Uterus (tissue), 4 donors: ENCODE results near the gene KCNAB2. TPM values are rescaled to one million over a fixed set of nuclear protein-coding genes. Genes with fewer than 3 reads are reported as not detected.

Experiments
- DNase-seq, 2 donors: peaks; one replicate each; pipeline ENCODE4 v3.0.0-alpha.2; 2019 to 2020
- H3K27ac ChIP-seq, 2 donors: fragments of 200-600 bp; sonication (generic); 1 replicate in 1 of 2; 2 replicates in 1 of 2; pipeline ENCODE4 v1.5.1; 2016 to 2018
- H3K27me3 ChIP-seq, 2 donors: fragments of 200-600 bp; sonication (generic); one replicate each; pipeline ENCODE4 v1.5.1; 2018 to 2019; ENCODE audit warnings: control low read depth in 1 of 2
- H3K36me3 ChIP-seq, 2 donors: fragments of 200-600 bp; sonication (generic); one replicate each; pipeline ENCODE4 v1.5.1; 2019; ENCODE audit warnings: control low read depth in 1 of 2
- H3K4me1 ChIP-seq, 2 donors: fragments of 200-600 bp; sonication (generic); one replicate each; pipeline ENCODE4 v1.5.1; 2018 to 2019; ENCODE audit warnings: control low read depth in 1 of 2
- H3K4me3 ChIP-seq, 2 donors: fragments of 200-600 bp; sonication (generic); 1 replicate in 1 of 2; 2 replicates in 1 of 2; pipeline ENCODE4 v1.5.1; 2018 to 2019; ENCODE audit warnings: mild to moderate bottlenecking in 1 of 2
- H3K9me3 ChIP-seq, 2 donors: fragments of 200-600 bp; sonication (generic); one replicate each; pipeline ENCODE4 v1.5.1; 2019; ENCODE audit warnings: control low read depth in 1 of 2
- POLR2A ChIP-seq, 2 donors: fragments of 450-650 bp; IDR thresholded peaks; one replicate each; pipeline ENCODE4 v1.6.1; 2016; ENCODE audit warnings: antibody characterized with exemption in 2 of 2, mild to moderate bottlenecking in 1 of 2, moderate library complexity in 1 of 2
- intact Hi-C: fragments of 100-400 bp; cut with DNase I; formaldehyde crosslinking; loops from one replicate; pipeline ENCODE4 v1.15.1; 2023; ENCODE audit warnings: low total_unique reads
- total RNA-seq, 4 donors: library from RNA; depleted of rRNA in 3 of 4; stranded (reverse); fragments of >200 nt in 3 of 4; gene quantifications; one replicate each; pipeline versions ENCODE4 v1.1.0 to v1.2.4, GENCODE V29; 2014 to 2023
- TF ChIP-seq, protein P1 (sequence below), 4 experiments: fragments of 200-600 bp in 2 of 4; fragments of 450-650 bp in 2 of 4; sonication (generic) in 2 of 4; IDR thresholded peaks; one replicate each; pipeline ENCODE4 v1.5.1; 2016 to 2019; ENCODE audit warnings: antibody characterized with exemption in 4 of 4, mild to moderate bottlenecking in 2 of 4, moderate library complexity in 1 of 4
- donor health status: DM: yes; HTN: yes; CAD: no.

KCNAB2 gene
- total RNA-seq, 4 donors from 2014 or later: 1.5 to 21.2 (median 12.9) TPM

DNA sequence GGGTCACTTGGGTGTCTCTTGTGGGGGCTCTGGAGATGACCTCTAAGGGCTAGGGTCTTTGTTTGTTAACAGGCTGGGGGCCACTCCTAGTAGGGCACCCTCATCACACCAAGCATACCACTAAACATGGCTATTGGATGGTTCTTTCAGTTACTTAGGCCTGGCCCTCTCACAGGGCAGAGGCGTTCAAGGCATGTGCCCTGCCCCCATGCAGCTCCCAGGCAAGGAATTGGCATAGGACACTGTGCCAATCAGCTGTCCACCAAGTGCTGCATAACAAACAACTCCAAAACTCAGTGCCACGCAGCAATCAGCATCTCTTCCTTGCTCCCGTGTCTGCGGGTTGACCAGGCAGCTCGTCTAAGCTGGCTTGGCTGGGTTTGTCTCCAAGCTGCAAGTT lies 2.1 kb upstream of the KCNAB2 start:
- Histone ChIP-seq H3K4me1 (no peaks in the 10 kb centered on the region), H3K27ac (no peak overlapping the region), H3K36me3 (no peaks in the 10 kb centered on the region), H3K4me3 (no peak overlapping the region), H3K9me3 (no peaks in the 10 kb centered on the region), H3K27me3 (no peaks in the 10 kb centered on the region)
- intact Hi-C loops: no loop called here
- no peak for DNase-seq
- no peak for TF ChIP-seq POLR2A (IDR thresholded peaks at IDR 0.05)
- TF ChIP-seq, protein P1, sequence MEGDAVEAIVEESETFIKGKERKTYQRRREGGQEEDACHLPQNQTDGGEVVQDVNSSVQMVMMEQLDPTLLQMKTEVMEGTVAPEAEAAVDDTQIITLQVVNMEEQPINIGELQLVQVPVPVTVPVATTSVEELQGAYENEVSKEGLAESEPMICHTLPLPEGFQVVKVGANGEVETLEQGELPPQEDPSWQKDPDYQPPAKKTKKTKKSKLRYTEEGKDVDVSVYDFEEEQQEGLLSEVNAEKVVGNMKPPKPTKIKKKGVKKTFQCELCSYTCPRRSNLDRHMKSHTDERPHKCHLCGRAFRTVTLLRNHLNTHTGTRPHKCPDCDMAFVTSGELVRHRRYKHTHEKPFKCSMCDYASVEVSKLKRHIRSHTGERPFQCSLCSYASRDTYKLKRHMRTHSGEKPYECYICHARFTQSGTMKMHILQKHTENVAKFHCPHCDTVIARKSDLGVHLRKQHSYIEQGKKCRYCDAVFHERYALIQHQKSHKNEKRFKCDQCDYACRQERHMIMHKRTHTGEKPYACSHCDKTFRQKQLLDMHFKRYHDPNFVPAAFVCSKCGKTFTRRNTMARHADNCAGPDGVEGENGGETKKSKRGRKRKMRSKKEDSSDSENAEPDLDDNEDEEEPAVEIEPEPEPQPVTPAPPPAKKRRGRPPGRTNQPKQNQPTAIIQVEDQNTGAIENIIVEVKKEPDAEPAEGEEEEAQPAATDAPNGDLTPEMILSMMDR (IDR thresholded peaks at IDR 0.05): no peak

DNA sequence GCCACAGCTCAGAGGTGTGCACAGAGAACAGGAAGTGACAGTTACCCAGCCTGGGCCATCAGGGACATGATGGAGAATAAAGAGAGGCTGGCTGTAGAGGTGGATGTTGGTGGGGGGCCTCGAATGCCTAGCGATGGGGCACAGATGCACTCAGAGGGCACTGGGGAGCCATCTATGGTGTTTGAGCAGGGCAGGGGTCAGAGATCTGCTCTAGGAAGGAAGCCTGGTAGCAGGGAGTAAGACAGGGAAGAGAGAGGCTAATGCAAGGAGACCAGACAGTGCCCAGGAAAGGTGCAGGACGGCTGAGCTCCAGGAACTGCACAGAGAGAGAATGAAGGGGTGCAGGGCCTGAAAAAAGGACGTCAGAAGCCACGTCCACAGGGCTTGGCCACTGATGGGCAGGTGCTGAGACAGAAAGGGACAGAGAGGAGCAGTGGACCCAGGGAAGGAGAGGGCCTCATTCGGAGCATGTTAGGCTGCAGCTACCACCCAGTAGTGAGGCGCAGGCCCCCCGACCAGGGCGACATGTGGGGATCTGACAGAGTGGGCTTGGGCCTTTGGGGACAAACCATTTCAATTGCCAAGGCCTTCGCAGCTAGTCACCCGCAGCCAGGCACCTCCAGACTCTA lies 1.1 kb upstream of the KCNAB2 start:
- intact Hi-C loops: no loop called here
- no peak for TF ChIP-seq POLR2A (IDR thresholded peaks at IDR 0.05)
- TF ChIP-seq, protein P1 (IDR thresholded peaks at IDR 0.05): no peak
- no peak overlapping the region for H3K27ac ChIP-seq
- no peaks in the 10 kb centered on the region for H3K4me1 ChIP-seq
- no peaks in the 10 kb centered on the region for H3K36me3 ChIP-seq
- H3K27me3 ChIP-seq: no peaks in the 10 kb centered on the region
- no peak overlapping the region for H3K4me3 ChIP-seq
- DNase-seq: no peak
- H3K9me3 ChIP-seq: no peaks in the 10 kb centered on the region

DNA sequence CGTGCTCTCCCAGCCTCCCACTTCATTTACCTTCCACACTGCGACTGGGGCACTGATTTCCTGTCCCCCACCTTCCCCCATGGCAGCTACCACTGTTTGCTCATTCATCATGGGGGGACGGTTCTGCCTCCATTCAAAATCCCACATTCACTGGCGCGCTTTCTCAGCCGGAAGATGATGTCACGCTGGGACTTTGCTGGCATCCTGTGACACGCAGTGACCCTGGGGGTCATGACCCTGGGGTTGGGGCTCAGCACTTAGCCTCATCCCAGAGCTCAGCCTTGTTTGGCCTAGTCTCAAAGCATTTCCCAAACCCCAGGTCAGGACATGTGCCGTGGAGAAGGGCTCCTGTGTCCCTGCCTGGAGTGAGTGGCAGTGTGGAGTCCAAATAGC lies 582 bp upstream of the KCNAB2 start:
- Histone ChIP-seq H3K4me3 (no peak overlapping the region), H3K27me3 (no peaks in the 10 kb centered on the region), H3K4me1 (no peaks in the 10 kb centered on the region), H3K27ac (no peak overlapping the region), H3K36me3 (no peaks in the 10 kb centered on the region), H3K9me3 (no peaks in the 10 kb centered on the region)
- no peak for TF ChIP-seq POLR2A (IDR thresholded peaks at IDR 0.05)
- TF ChIP-seq, protein P1 (IDR thresholded peaks at IDR 0.05): no peak
- intact Hi-C loops: no loop called here
- no peak for DNase-seq

DNA sequence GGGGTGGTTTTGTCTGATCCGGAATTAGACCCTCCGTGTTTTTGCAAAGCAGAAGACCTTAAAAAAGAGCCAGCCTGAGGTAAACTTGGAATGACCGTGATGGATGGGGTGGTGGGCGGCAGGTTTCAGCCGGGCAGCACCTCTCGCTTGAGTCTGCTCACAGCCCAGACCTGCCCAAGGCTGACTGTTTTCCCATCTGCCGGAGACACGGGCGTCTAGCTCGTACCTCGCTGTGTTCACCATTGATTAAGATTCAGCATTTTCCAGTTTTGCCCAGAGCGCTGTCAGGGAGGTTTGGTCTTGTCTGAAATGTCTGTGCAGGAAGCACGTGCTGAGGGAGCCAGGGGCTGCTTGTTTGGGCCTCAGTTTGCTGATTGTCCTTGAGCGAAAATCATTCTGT lies 591 bp downstream of the KCNAB2 start:
- no peak overlapping the region for H3K4me3 ChIP-seq
- H3K4me1 ChIP-seq: no peaks in the 10 kb centered on the region
- DNase-seq: no peak
- H3K27ac ChIP-seq: no peak overlapping the region
- TF ChIP-seq POLR2A (IDR thresholded peaks at IDR 0.05): no peak
- TF ChIP-seq, protein P1 (IDR thresholded peaks at IDR 0.05): no peak
- intact Hi-C loops: no loop called here
- H3K9me3 ChIP-seq: no peaks in the 10 kb centered on the region
- no peaks in the 10 kb centered on the region for H3K36me3 ChIP-seq
- no peaks in the 10 kb centered on the region for H3K27me3 ChIP-seq

DNA sequence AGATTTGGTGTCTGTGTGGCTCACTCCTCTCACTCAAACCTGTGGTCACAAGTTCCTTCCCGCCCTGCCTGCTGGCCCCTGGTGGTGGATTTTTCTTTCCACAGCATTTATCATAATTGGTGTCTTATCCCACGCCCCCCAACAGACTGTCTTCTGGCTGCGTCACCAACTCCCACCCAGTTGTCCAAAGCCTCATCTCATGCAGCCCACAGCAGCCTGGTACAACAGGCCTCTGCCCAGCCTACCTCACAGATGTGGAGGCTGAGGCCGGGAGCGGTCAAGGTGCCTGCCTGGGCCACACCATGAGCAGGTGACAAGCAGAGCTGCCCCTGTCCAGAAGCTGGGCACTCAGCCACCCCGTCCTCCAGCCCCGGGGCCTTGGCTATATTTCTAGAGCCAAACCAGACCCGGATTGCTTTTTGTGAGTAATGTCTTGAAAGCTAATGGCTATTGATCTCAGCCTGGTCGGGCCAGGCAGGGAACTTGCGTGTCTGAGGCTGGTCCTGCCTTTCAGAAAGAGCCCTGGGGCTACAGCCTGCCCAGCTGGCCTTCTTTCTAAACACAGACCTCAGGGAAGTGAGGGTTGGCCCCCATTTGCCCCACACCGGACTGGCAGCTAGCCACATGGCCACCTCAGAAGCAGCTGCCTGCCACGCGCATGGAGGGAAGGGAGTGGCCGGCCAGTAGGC lies 2.6 kb downstream of the KCNAB2 start:
- Histone ChIP-seq H3K4me1 (no peaks in the 10 kb centered on the region), H3K27ac (no peak overlapping the region), H3K9me3 (no peaks in the 10 kb centered on the region), H3K36me3 (no peaks in the 10 kb centered on the region), H3K4me3 (no peak overlapping the region), H3K27me3 (no peaks in the 10 kb centered on the region)
- TF ChIP-seq POLR2A (IDR thresholded peaks at IDR 0.05): no peak
- TF ChIP-seq, protein P1 (IDR thresholded peaks at IDR 0.05): no peak
- DNase-seq: no peak
- intact Hi-C loops: no loop called here
